SK-N-SH (cell line): ENCODE measurements around the gene POPDC3. TPM values are rescaled to one million over a fixed set of nuclear protein-coding genes. Genes with fewer than 3 reads are reported as not detected.

Experiments used
- CTCF ChIA-PET: fragments of 300-600, 350-600 bp; formaldehyde crosslinking; extraction: SDS; loops from one replicate; lab custom pipeline; 2021; lab: Yijun Ruan, JAX
- POLR2A ChIA-PET: fragments of 350-600 bp; sonication (Branson Sonifier 250); formaldehyde crosslinking; extraction: SDS; loops from one replicate; lab custom pipeline; 2020; ENCODE audit warnings: antibody characterized with exemption, inconsistent platforms; lab: Yijun Ruan, JAX
- DNase-seq: peaks from one replicate; pipeline ENCODE4 v3.0.0; 2012
- H2AFZ ChIP-seq: fragments of 200-600 bp; sonication (generic); 2 replicates; pipeline ENCODE4 v1.8.1; 2016; ENCODE audit warnings: antibody characterized with exemption, mild to moderate bottlenecking, low read depth
- H3F3A ChIP-seq: fragments of 200-600 bp; sonication (generic); replicated peaks from 2 replicates; pipeline ENCODE3; 2016; ENCODE audit warnings: antibody characterized with exemption, mild to moderate bottlenecking; ENCODE audit not compliant: insufficient read depth
- H3K27ac ChIP-seq, 2 experiments: fragments of 200-500 bp in 1 of 2; fragments of 200-600 bp in 1 of 2; sonication (Bioruptor generic) in 1 of 2; sonication (generic), shearing (Covaris generic) in 1 of 2; 2 replicates each; pipeline versions ENCODE4 v1.5.1 to v1.6.1; 2014 to 2016; ENCODE audit warnings: low read depth in 2 of 2, inconsistent platforms in 1 of 2, low read length in 1 of 2, mild to moderate bottlenecking in 1 of 2, mixed read lengths in 1 of 2
- H3K27me3 ChIP-seq: fragments of 200-600 bp; sonication (generic), shearing (Covaris generic); 2 replicates; pipeline ENCODE4 v1.6.1; 2016; ENCODE audit warnings: mixed run types; ENCODE audit not compliant: insufficient read depth
- H3K36me3 ChIP-seq, 2 experiments: fragments of 200-500 bp in 1 of 2; fragments of 200-600 bp in 1 of 2; sonication (Bioruptor generic) in 1 of 2; sonication (generic) in 1 of 2; replicated peaks in 1 of 2; 2 replicates each; pipeline versions ENCODE3 to v1.5.1; 2014 to 2016; ENCODE audit warnings: low read length in 1 of 2, mild to moderate bottlenecking in 1 of 2; ENCODE audit not compliant: insufficient read depth in 2 of 2, control insufficient read depth in 1 of 2
- H3K4me1 ChIP-seq, 2 experiments: fragments of 200-500 bp in 1 of 2; fragments of 200-600 bp in 1 of 2; sonication (Bioruptor generic) in 1 of 2; sonication (generic), shearing (Covaris generic) in 1 of 2; 2 replicates each; pipeline versions ENCODE4 v1.5.1 to v1.6.1; 2014 to 2016; ENCODE audit warnings: low read depth in 1 of 2, low read length in 1 of 2, mixed run types in 1 of 2; ENCODE audit not compliant: insufficient read depth in 2 of 2, control insufficient read depth in 1 of 2
- H3K4me2 ChIP-seq: fragments of 200-600 bp; sonication (generic), shearing (Covaris generic); 2 replicates; pipeline ENCODE4 v1.6.1; 2017; ENCODE audit warnings: mixed run types
- H3K4me3 ChIP-seq, 2 experiments: fragments of 200-500 bp in 1 of 2; fragments of 200-600 bp in 1 of 2; sonication (Bioruptor generic) in 1 of 2; sonication (generic), shearing (Covaris generic) in 1 of 2; 2 replicates each; pipeline versions ENCODE4 v1.5.1 to v1.8.1; 2014 to 2016; ENCODE audit warnings: low read depth in 2 of 2, inconsistent platforms in 1 of 2, low read length in 1 of 2, mild to moderate bottlenecking in 1 of 2, mixed read lengths in 1 of 2, moderate library complexity in 1 of 2
- H3K79me2 ChIP-seq: fragments of 200-600 bp; sonication (generic); 2 replicates; pipeline ENCODE4 v1.8.1; 2017; ENCODE audit warnings: mild to moderate bottlenecking; ENCODE audit not compliant: insufficient read depth
- H3K9ac ChIP-seq: fragments of 200-600 bp; sonication (generic); 2 replicates; pipeline ENCODE4 v1.6.1; 2017; ENCODE audit warnings: mixed run types
- H3K9me2 ChIP-seq: fragments of 200-600 bp; sonication (generic); 2 replicates; pipeline ENCODE4 v1.6.1; 2017; ENCODE audit warnings: mixed run types
- H3K9me3 ChIP-seq: fragments of 200-600 bp; sonication (generic); 2 replicates; pipeline ENCODE4 v1.6.1; 2017; ENCODE audit warnings: mixed run types, mild to moderate bottlenecking, moderate library complexity
- H4K20me1 ChIP-seq: fragments of 200-600 bp; sonication (generic); 2 replicates; pipeline ENCODE4 v1.6.1; 2017; ENCODE audit warnings: mild to moderate bottlenecking, mixed run types; ENCODE audit not compliant: insufficient read depth
- CHD2 ChIP-seq: fragments of 150-350 bp; IDR thresholded peaks from 2 replicates; pipeline ENCODE4 v1.6.1; 2018; ENCODE audit warnings: low read length; ENCODE audit not compliant: partially characterized antibody
- ELF1 ChIP-seq: IDR thresholded peaks from 2 replicates; pipeline ENCODE4 v1.4.0; 2012
- EP300 ChIP-seq, 2 experiments: IDR thresholded peaks; 2 replicates each; pipeline versions ENCODE4 v1.4.0 to v1.6.1; 2012; ENCODE audit warnings: borderline replicate concordance in 1 of 2, low read depth in 1 of 2, low read length in 1 of 2
- FOSL2 ChIP-seq: IDR thresholded peaks from 2 replicates; pipeline ENCODE4 v1.4.0; 2012; ENCODE audit warnings: low read depth, mild to moderate bottlenecking, moderate library complexity, borderline replicate concordance
- FOXJ3 ChIP-seq: sonication (generic); formaldehyde crosslinking; IDR thresholded peaks from 2 replicates; pipeline ENCODE4 v1.5.1; 2020; ENCODE audit warnings: mild to moderate bottlenecking, missing genetic modification reagents
- GABPA ChIP-seq: IDR thresholded peaks from 2 replicates; pipeline ENCODE4 v1.4.0; 2012; ENCODE audit warnings: low read depth, mild to moderate bottlenecking
- NFIC ChIP-seq: IDR thresholded peaks from 2 replicates; pipeline ENCODE4 v1.4.0; 2012; ENCODE audit warnings: borderline replicate concordance
- NRF1 ChIP-seq: IDR thresholded peaks from 2 replicates; pipeline ENCODE4 v1.6.1; 2012; ENCODE audit warnings: low read depth, mild to moderate bottlenecking, low read length
- PBX3 ChIP-seq: IDR thresholded peaks from 2 replicates; pipeline ENCODE4; 2012
- USF1 ChIP-seq: IDR thresholded peaks from 2 replicates; pipeline ENCODE4 v1.4.0; 2012; ENCODE audit warnings: low read depth, borderline replicate concordance
- WGBS: methylation state at CpG from one replicate; pipeline ENCODE4 v1.1.6; 2017; ENCODE audit warnings: low lambda C conversion rate; 5-methylcytosine and 5-hydroxymethylcytosine counted together
- polyA plus RNA-seq, 3 experiments: library from polyadenylated mRNA; depleted of rRNA; stranded (reverse); fragments of >200 nt; gene quantifications; 2 replicates each; pipeline ENCODE4 v1.2.3, GENCODE V29; 2012

The POPDC3 gene
- polyA plus RNA-seq, 1 of the 3 experiments (the other 2 are of a cell fraction) = 19.0 TPM

GRCh38 chr6:105204331-105204730 is 24.5 kb upstream of the POPDC3 start (continued):
- TF ChIP-seq PBX3 (peak; percentile 93), EP300 (IDR thresholded peaks at IDR 0.05; ENCODE audit: borderline replicate concordance in 1 of 2, low read depth in 1 of 2, low read length in 1 of 2) (peak in 1 of 2 experiments; percentile 52; a peak in 1 of 4 replicates)

GRCh38 chr6:105202486-105202885 is 22.7 kb upstream of the POPDC3 start:
- 91% methylated on average over 4 of the region's 4 CpGs for WGBS
- Histone ChIP-seq H3K79me2 (no peaks in the 10 kb centered on the region), H4K20me1 (no peaks in the 10 kb centered on the region), H2AFZ (no peak overlapping the region), H3K4me3 (no peak overlapping the region), H3K36me3 (no peaks in the 10 kb centered on the region), H3K4me1 (peaks cover 3 to 4% of the 10 kb centered on the region in 2 experiments; a peak in 3 of 4 replicates), H3K27me3 (no peaks in the 10 kb centered on the region), H3K9me2 (no peaks in the 10 kb centered on the region), H3F3A (peaks cover 12% of the 10 kb centered on the region), H3K4me2 (no peak overlapping the region), H3K9me3 (no peaks in the 10 kb centered on the region)
- ChIA-PET POLR2A (no interaction called here), CTCF (interaction anchor here (1.0 kb wide), 1 partner anchor 124 kb away, joined by 3 read pairs; no protein-coding TSS in a partner anchor)
- no peak for DNase-seq
- TF ChIP-seq EP300 (IDR thresholded peaks at IDR 0.05; ENCODE audit: borderline replicate concordance in 1 of 2, low read depth in 1 of 2, low read length in 1 of 2) = no peak
- no peak for TF ChIP-seq FOSL2
- TF ChIP-seq ELF1 = no peak
- TF ChIP-seq, all 33 proteins: peak for 0
- H3K27ac ChIP-seq = no peak overlapping the region
- no peak overlapping the region for H3K9ac ChIP-seq

GRCh38 chr6:105200133-105200730 is 20.4 kb upstream of the POPDC3 start:
- Histone ChIP-seq H3K9me2 (no peaks in the 10 kb centered on the region), H3K9ac (no peak overlapping the region), H3K4me1 (peaks cover 3 to 4% of the 10 kb centered on the region in 2 experiments; a peak in 3 of 4 replicates), H2AFZ (no peak overlapping the region), H4K20me1 (no peaks in the 10 kb centered on the region), H3K4me2 (no peak overlapping the region), H3K27ac (no peak overlapping the region), H3K79me2 (no peaks in the 10 kb centered on the region), H3K27me3 (no peaks in the 10 kb centered on the region), H3K9me3 (no peaks in the 10 kb centered on the region), H3K4me3 (no peak overlapping the region), H3K36me3 (no peaks in the 10 kb centered on the region), H3F3A (peaks cover 12% of the 10 kb centered on the region)
- DNase-seq = no peak
- TF ChIP-seq CHD2 (no peak), NFIC (no peak), GABPA (no peak), FOXJ3 (CRISPR knock-in tag) (no peak), USF1 (no peak), NRF1 (no peak), ELF1 (no peak)
- 86% methylated on average over 6 of the region's 6 CpGs for WGBS
- ChIA-PET POLR2A (no interaction called here), CTCF (no interaction called here)
